HG02884 (cell line): ENCODE measurements around the gene RFTN2.
"Not testable (repeated sequence)": the region's sequence is repeated elsewhere in the genome, so short reads cannot be mapped to it uniquely, and the experiment has no call there.

ENCODE experiments used
- ATAC-seq: cut with Tn5 transposase; IDR thresholded peaks from one replicate; pipeline ENCODE4 v1.9.1; 2021; ENCODE audit warnings: mild to moderate bottlenecking, moderate library complexity; ENCODE audit not compliant: unreplicated experiment

The RFTN2 gene

GRCh38 chr2:197675711-197676188, 363 bp upstream of the RFTN2 start:
- ATAC-seq, result no peak

- no peak for ATAC-seq
Observed at GRCh38 chr2:197674591-197674990, 796 bp downstream of the RFTN2 start.

GRCh38 chr2:197674060-197674459, 1.3 kb downstream of the RFTN2 start:
- no peak for ATAC-seq

- ATAC-seq, result no peak
Observed at GRCh38 chr2:197673606-197674005, 1.8 kb downstream of the RFTN2 start.

GRCh38 chr2:197673106-197673505, 2.3 kb downstream of the RFTN2 start:
- ATAC-seq, result no peak

GRCh38 chr2:197672371-197672893, 3.0 kb downstream of the RFTN2 start:
- no peak for ATAC-seq

GRCh38 chr2:197669077-197669476, 6.3 kb downstream of the RFTN2 start:
- ATAC-seq, result no peak

GRCh38 chr2:197668296-197668695, 7.1 kb downstream of the RFTN2 start:
- ATAC-seq, result no peak

GRCh38 chr2:197666277-197666676, 9.1 kb downstream of the RFTN2 start:
- ATAC-seq, result no peak

- ATAC-seq, result no peak
Observed at GRCh38 chr2:197661626-197662025, 13.8 kb downstream of the RFTN2 start.

GRCh38 chr2:197657562-197657961, 17.8 kb downstream of the RFTN2 start:
- ATAC-seq, result no peak

GRCh38 chr2:197647961-197648690, 27.3 kb downstream of the RFTN2 start:
- ATAC-seq, result no peak

- no peak for ATAC-seq
Observed at GRCh38 chr2:197641666-197642065, 33.7 kb downstream of the RFTN2 start.

- not testable (repeated sequence) for ATAC-seq
Observed at GRCh38 chr2:197640571-197641122, 34.7 kb downstream of the RFTN2 start.

GRCh38 chr2:197633109-197633657, 42.2 kb downstream of the RFTN2 start:
- no peak for ATAC-seq

GRCh38 chr2:197628043-197628500, 47.3 kb downstream of the RFTN2 start:
- ATAC-seq, result peak; percentile 58

- ATAC-seq, result no peak
Observed at GRCh38 chr2:197626965-197627625, 48.3 kb downstream of the RFTN2 start.

GRCh38 chr2:197620133-197620532, 55.3 kb downstream of the RFTN2 start:
- no peak for ATAC-seq

- no peak for ATAC-seq
Observed at GRCh38 chr2:197615016-197615652, 60.3 kb downstream of the RFTN2 start.

- ATAC-seq, result no peak
Observed at GRCh38 chr2:197614532-197614931, 60.9 kb downstream of the RFTN2 start.

- ATAC-seq, result no peak
Observed at GRCh38 chr2:197613509-197613987, 61.8 kb downstream of the RFTN2 start.
